Ectodermal cell (in vitro differentiated cells): ENCODE measurements around the gene GCAT.
A peak's percentile ranks its signal among the peaks of the same experiment; 100 is the strongest.

Experiments used
- H3K27ac ChIP-seq: 2 replicates; pipeline ENCODE4 v1.7.0; 2013; ENCODE audit warnings: mild to moderate bottlenecking, low read depth, low read length; ENCODE audit not compliant: insufficient read depth, poor library complexity, severe bottlenecking
- H3K27me3 ChIP-seq: 2 replicates; pipeline ENCODE4 v1.7.0; 2013; ENCODE audit warnings: mild to moderate bottlenecking, low read length; ENCODE audit not compliant: insufficient read depth, control insufficient read depth, poor library complexity, severe bottlenecking
- H3K36me3 ChIP-seq: one replicate; pipeline ENCODE4 v1.7.0; 2013; ENCODE audit warnings: low read length; ENCODE audit not compliant: control insufficient read depth, insufficient read depth
- H3K4me1 ChIP-seq: one replicate; pipeline ENCODE4 v1.7.0; 2013; ENCODE audit warnings: low read length; ENCODE audit not compliant: control insufficient read depth, insufficient read depth
- H3K4me3 ChIP-seq: 2 replicates; pipeline ENCODE4 v1.7.0; 2013; ENCODE audit warnings: low read depth, low read length, control low read depth; ENCODE audit not compliant: insufficient read depth
- H3K9me3 ChIP-seq: 2 replicates; pipeline ENCODE4 v1.7.0; 2013; ENCODE audit warnings: mild to moderate bottlenecking, low read length, moderate library complexity; ENCODE audit not compliant: control insufficient read depth
- WGBS, 2 experiments: methylation state at CpG; one replicate each; pipeline ENCODE4 v1.1.7; 2013; ENCODE audit warnings: missing lambda C conversion rate in 2 of 2; 5-methylcytosine and 5-hydroxymethylcytosine counted together

Gene GCAT

GRCh38 chr22:37843741-37844089, 36.0 kb downstream of the GCAT start:
- WGBS, 2 experiments: 0% methylated on average over 46 of the region's 46 CpGs
- peak overlapping the region; percentile 78 for H3K4me3 ChIP-seq

GRCh38 chr22:37844904-37845329, 37.2 kb downstream of the GCAT start:
- Histone ChIP-seq H3K9me3 (no peaks in the 10 kb centered on the region), H3K4me3 (peak overlapping the region; percentile 78), H3K4me1 (no peaks in the 10 kb centered on the region), H3K27ac (peak overlapping the region; percentile 94), H3K27me3 (no peaks in the 10 kb centered on the region), H3K36me3 (no peaks in the 10 kb centered on the region)
- WGBS, 2 experiments: 97 to 99% methylated on average over 4 to 6 of the region's 6 CpGs

More at GRCh38 chr22:37843741-37844089, 36.0 kb downstream of the GCAT start:
- Histone ChIP-seq H3K4me1 (no peaks in the 10 kb centered on the region), H3K27ac (peak overlapping the region; percentile 94), H3K27me3 (no peaks in the 10 kb centered on the region), H3K9me3 (no peaks in the 10 kb centered on the region), H3K36me3 (peaks cover 1% of the 10 kb centered on the region)

GRCh38 chr22:37846433-37846832, 38.7 kb downstream of the GCAT start:
- no peak overlapping the region for H3K27ac ChIP-seq
- no peak overlapping the region for H3K4me3 ChIP-seq
- no peaks in the 10 kb centered on the region for H3K4me1 ChIP-seq
- 93 to 96% methylated on average over 2 of the region's 2 CpGs for WGBS, 2 experiments
- peaks cover 5% of the 10 kb centered on the region for H3K36me3 ChIP-seq
- H3K9me3 ChIP-seq: no peaks in the 10 kb centered on the region
- no peaks in the 10 kb centered on the region for H3K27me3 ChIP-seq

DNA sequence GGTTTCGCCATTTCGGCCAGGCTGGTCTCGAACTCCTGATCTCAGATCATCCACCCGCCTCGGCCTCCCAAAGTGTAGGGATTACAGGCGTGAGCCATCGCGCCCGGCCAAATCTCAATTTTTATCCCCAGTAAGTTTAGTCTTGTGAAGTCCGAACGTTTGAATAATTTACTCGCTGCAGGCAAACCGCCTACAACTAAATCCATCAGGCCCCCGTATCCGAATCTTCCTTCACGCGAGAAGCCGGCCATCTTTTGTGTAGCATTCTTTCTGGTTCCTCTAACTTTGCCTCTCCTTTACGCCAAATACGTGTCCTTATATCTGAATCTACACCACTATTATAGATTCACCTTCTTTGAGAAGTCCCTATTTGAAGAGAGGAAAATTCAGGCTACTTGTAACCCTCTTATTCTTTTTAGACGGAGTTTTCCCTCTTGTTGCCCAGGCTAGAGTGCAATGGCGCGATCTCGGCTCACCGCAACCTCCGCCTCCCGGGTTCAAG, 40.9 kb downstream of the GCAT start:
- Histone ChIP-seq H3K36me3 (peaks cover 20% of the 10 kb centered on the region), H3K4me1 (no peaks in the 10 kb centered on the region), H3K27ac (peak overlapping the region; percentile 67), H3K4me3 (peak overlapping the region; percentile 96), H3K9me3 (no peaks in the 10 kb centered on the region), H3K27me3 (no peaks in the 10 kb centered on the region)
- WGBS, 2 experiments: 39 to 41% methylated on average over 27 of the region's 27 CpGs

DNA sequence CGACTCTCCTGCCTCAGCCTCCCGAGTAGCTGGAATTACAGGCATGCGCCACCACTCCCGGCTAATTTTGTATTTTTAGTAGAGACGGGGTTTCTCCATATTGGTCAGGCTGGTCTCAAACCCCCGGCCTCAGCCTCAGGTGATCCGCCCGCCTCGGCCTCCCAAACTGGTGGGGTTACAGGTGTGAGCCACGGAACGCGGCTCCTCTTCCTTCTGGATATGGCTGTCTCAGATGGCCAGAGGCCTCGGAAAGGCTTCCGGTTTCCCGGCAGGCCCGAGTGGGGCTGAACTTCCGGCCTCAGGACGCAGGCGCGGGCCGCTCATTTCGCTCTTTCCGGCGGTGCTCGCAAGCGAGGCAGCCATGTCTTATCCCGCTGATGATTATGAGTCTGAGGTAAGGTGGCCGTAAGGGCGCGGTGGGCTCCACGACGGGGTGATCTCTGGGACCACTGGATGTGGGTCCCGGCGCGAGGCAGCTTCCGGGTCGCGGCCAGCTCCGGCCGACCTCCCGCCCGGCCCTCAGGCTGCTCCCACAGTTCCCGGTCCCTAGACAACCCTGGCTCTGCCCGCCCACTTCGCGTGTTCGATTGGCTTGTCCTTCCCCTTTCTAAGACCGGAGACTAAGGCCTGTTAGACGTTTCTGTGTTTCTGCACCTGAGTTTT, 41.5 kb downstream of the GCAT start, which contains the start of gene EIF3L:
EIF3L (plus strand) TSS at position 331 of the 663 bp plus-strand sequence; CDS start at position 362, 31 bp downstream.
- Histone ChIP-seq H3K36me3 (peaks cover 26% of the 10 kb centered on the region), H3K4me3 (peak within 1 kb of the TSS; percentile 96), H3K4me1 (no peaks in the 10 kb centered on the region), H3K9me3 (no peaks in the 10 kb centered on the region), H3K27ac (peak within 1 kb of the TSS; percentile 67), H3K27me3 (no peaks in the 10 kb centered on the region)
- 1% methylated on average over 49 of the region's 49 CpGs for WGBS, 2 experiments

DNA sequence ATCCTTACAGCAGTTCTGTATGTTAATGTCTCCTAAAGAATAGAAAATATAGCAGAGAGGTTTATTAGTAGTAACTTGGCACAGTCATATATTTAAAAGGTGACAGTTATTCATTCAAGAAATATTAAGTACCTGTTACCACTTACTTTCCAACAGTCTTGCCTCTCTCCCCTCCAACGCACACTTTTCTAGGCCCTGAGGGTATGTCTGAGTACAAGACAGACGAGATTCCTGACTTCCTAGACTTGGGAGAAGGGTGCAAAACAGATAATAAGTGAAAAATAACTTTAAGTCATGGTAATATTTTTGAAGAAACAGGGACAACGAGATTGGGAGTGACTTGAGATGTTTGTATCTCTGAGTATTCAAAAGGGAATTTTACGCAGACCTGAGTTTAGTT, 43.1 kb downstream of the GCAT start:
- H3K4me1 ChIP-seq: no peaks in the 10 kb centered on the region
- H3K36me3 ChIP-seq: peaks cover 38% of the 10 kb centered on the region
- WGBS, 2 experiments: 94 to 96% methylated on average over 4 of the region's 4 CpGs
- no peak overlapping the region for H3K4me3 ChIP-seq
- no peak overlapping the region for H3K27ac ChIP-seq
- no peaks in the 10 kb centered on the region for H3K9me3 ChIP-seq
- no peaks in the 10 kb centered on the region for H3K27me3 ChIP-seq

DNA sequence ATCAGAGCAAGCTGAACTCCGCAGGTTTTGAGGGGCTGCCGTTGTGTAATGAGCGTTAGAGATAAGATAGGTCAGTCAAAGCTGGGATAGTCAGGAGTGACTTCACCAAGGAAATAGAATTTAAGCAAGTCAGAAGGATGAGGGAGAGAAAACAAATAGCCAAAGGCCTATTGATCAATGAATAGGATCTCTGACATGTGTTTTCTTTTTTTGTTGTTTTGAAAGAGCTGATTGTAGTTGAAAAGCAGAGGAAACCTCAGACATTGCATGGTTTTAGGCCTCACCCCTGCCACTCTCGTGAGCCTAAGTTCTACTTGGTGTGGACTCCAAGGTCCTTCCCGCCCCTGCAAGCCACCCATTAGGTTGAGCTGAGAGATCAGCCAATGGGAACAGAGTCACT, 44.7 kb downstream of the GCAT start:
- 97 to 98% methylated on average over 5 of the region's 5 CpGs for WGBS, 2 experiments
- H3K36me3 ChIP-seq: peaks cover 45% of the 10 kb centered on the region
- no peak overlapping the region for H3K27ac ChIP-seq
- H3K4me1 ChIP-seq: no peaks in the 10 kb centered on the region
- H3K9me3 ChIP-seq: no peaks in the 10 kb centered on the region
- H3K27me3 ChIP-seq: no peaks in the 10 kb centered on the region
- no peak overlapping the region for H3K4me3 ChIP-seq

GRCh38 chr22:37854946-37855345, 47.2 kb downstream of the GCAT start:
- no peaks in the 10 kb centered on the region for H3K9me3 ChIP-seq
- WGBS, 2 experiments: 97 to 100% methylated on average over 2 of the region's 2 CpGs
- H3K27me3 ChIP-seq: no peaks in the 10 kb centered on the region
- no peak overlapping the region for H3K27ac ChIP-seq
- peaks cover 59% of the 10 kb centered on the region for H3K36me3 ChIP-seq
- H3K4me1 ChIP-seq: no peaks in the 10 kb centered on the region
- H3K4me3 ChIP-seq: no peak overlapping the region

GRCh38 chr22:37855462-37855861, 47.7 kb downstream of the GCAT start:
- no peak overlapping the region for H3K27ac ChIP-seq
- no peaks in the 10 kb centered on the region for H3K27me3 ChIP-seq
- WGBS, 2 experiments: 97% methylated on average over 2 of the region's 2 CpGs
- no peaks in the 10 kb centered on the region for H3K9me3 ChIP-seq
- peaks cover 64% of the 10 kb centered on the region for H3K36me3 ChIP-seq
- no peak overlapping the region for H3K4me3 ChIP-seq
- no peaks in the 10 kb centered on the region for H3K4me1 ChIP-seq

- 94 to 96% methylated on average over 6 to 7 of the region's 7 CpGs for WGBS, 2 experiments
- H3K27me3 ChIP-seq: no peaks in the 10 kb centered on the region
- H3K36me3 ChIP-seq: peaks cover 62% of the 10 kb centered on the region
- no peaks in the 10 kb centered on the region for H3K4me1 ChIP-seq
- H3K4me3 ChIP-seq: no peak overlapping the region
- no peaks in the 10 kb centered on the region for H3K9me3 ChIP-seq
- H3K27ac ChIP-seq: no peak overlapping the region
Measured at GRCh38 chr22:37860796-37861421, 53.2 kb downstream of the GCAT start.
